GM12878 (cell line): Measurements from ENCODE around the gene TAS1R2. TPM values are rescaled to one million over a fixed set of nuclear protein-coding genes. Genes with fewer than 3 reads are reported as not detected.

ENCODE experiments used
- ATAC-seq: fragments of 200-7000 bp; cut with Tn5 transposase; 3 replicates; pipeline ENCODE4 v1.9.1; 2020; ENCODE audit warnings: mild to moderate bottlenecking, moderate library complexity
- BruUV-seq: library from RNA; stranded (reverse); fragments of 400-500 nt; replicated peaks from 2 replicates; lab custom pipeline; 2021; lab: Mats Ljungman, UMichigan
- CTCF ChIA-PET: fragments of 300-600 bp; sonication (Branson Sonifier 250); formaldehyde crosslinking; extraction: SDS; loops from one replicate; lab custom pipeline; 2021; ENCODE audit warnings: inconsistent platforms; lab: Yijun Ruan, JAX
- POLR2A ChIA-PET: fragments of 350-600 bp; formaldehyde crosslinking; extraction: SDS; loops from one replicate; lab custom pipeline; 2021; ENCODE audit warnings: inconsistent platforms; lab: Charles Lee
- RAD21 ChIA-PET: fragments of 300-600 bp; sonication (Branson Sonifier 250); formaldehyde crosslinking; loops from one replicate; lab custom pipeline; 2023; ENCODE audit warnings: antibody characterized with exemption; ENCODE audit not compliant: unreplicated experiment; lab: Charles Lee
- SMC1A ChIA-PET: fragments of 300-600 bp; sonication (Branson Sonifier 250); formaldehyde crosslinking; loops from one replicate; lab custom pipeline; 2023; ENCODE audit not compliant: unreplicated experiment, uncharacterized antibody; lab: Charles Lee
- DNase-seq: peaks from one replicate; pipeline ENCODE4 v3.0.0-alpha.2; 2011; ENCODE audit warnings: low read depth, low spot score
- FAIRE-seq: peaks from 3 replicates; lab custom pipeline; 2011; peaks lifted over from hg19 to GRCh38; lab: Jason Lieb, UNC
- H2AFZ ChIP-seq: 2 replicates; pipeline ENCODE4 v1.6.0; 2011; ENCODE audit warnings: low read depth, low read length, control low read depth; ENCODE audit not compliant: control insufficient read depth
- H3K27ac ChIP-seq: 2 replicates; pipeline ENCODE4 v1.5.1; 2011; ENCODE audit warnings: control low read depth; ENCODE audit not compliant: control insufficient read depth, insufficient read depth
- H3K27me3 ChIP-seq, 2 experiments: replicated peaks in 1 of 2; 2 replicates each; pipeline versions ENCODE4 v1.6.0 to v1.6.1; 2011; ENCODE audit warnings: low read length in 1 of 2; ENCODE audit not compliant: control insufficient read depth in 2 of 2, insufficient read depth in 2 of 2
- H3K36me3 ChIP-seq, 2 experiments: 2 replicates each; pipeline ENCODE4 v1.5.1; 2011; ENCODE audit warnings: low read length in 1 of 2; ENCODE audit not compliant: control insufficient read depth in 2 of 2, insufficient read depth in 2 of 2
- H3K4me1 ChIP-seq: 2 replicates; pipeline ENCODE4 v1.6.1; 2011; ENCODE audit warnings: mild to moderate bottlenecking, low read length, moderate library complexity, mixed read lengths; ENCODE audit not compliant: control insufficient read depth, insufficient read depth
- H3K4me2 ChIP-seq: 2 replicates; pipeline ENCODE4 v1.6.0; 2011; ENCODE audit warnings: control low read depth; ENCODE audit not compliant: control insufficient read depth, insufficient read depth
- H3K4me3 ChIP-seq: fragments of 200-600 bp; sonication (generic); 2 replicates; pipeline ENCODE4 v1.5.1; 2016
- H3K79me2 ChIP-seq: 2 replicates; pipeline ENCODE4 v1.6.0; 2011; ENCODE audit warnings: low read length; ENCODE audit not compliant: control insufficient read depth, insufficient read depth
- H3K9ac ChIP-seq: 2 replicates; pipeline ENCODE4 v1.8.0; 2011; ENCODE audit warnings: low read length, control low read depth, mixed read lengths; ENCODE audit not compliant: control insufficient read depth, insufficient read depth
- H3K9me3 ChIP-seq: replicated peaks from 3 replicates; pipeline ENCODE4 v1.5.1; 2011; ENCODE audit warnings: mild to moderate bottlenecking, low read length; ENCODE audit not compliant: control insufficient read depth, insufficient read depth
- H4K20me1 ChIP-seq: 2 replicates; pipeline ENCODE4 v1.6.0; 2011; ENCODE audit not compliant: control insufficient read depth, insufficient read depth
- CBX5 ChIP-seq: sonication (generic); IDR thresholded peaks from 2 replicates; pipeline ENCODE4 v1.6.1; 2016; ENCODE audit warnings: low read depth, moderate library complexity, mild to moderate bottlenecking, inconsistent platforms
- CREM ChIP-seq: IDR thresholded peaks from 2 replicates; pipeline ENCODE4 v1.6.1; 2014; ENCODE audit warnings: antibody characterized with exemption, low read depth
- GATAD2B ChIP-seq: fragments of 450-650 bp; conservative IDR thresholded peaks from 2 replicates; pipeline ENCODE4 v1.6.1; 2017; ENCODE audit warnings: low read depth, mild to moderate bottlenecking, moderate library complexity
- HDAC2 ChIP-seq: fragments of 200-600 bp; sonication (generic); IDR thresholded peaks from 2 replicates; pipeline ENCODE4 v1.6.1; 2017
- KLF5 ChIP-seq: fragments of 450-650 bp; IDR thresholded peaks from 2 replicates; pipeline ENCODE4 v1.6.1; 2014; ENCODE audit warnings: mild to moderate bottlenecking; ENCODE audit not compliant: partially characterized antibody
- LARP7 ChIP-seq: fragments of 450-650 bp; IDR thresholded peaks from 2 replicates; pipeline ENCODE4 v1.6.1; 2017; ENCODE audit warnings: mild to moderate bottlenecking
- MTA2 ChIP-seq: fragments of 450-650 bp; IDR thresholded peaks from 2 replicates; pipeline ENCODE4 v1.6.1; 2016; ENCODE audit warnings: low read depth, mild to moderate bottlenecking, moderate library complexity
- MYB ChIP-seq: fragments of 150-350 bp; IDR thresholded peaks from 2 replicates; pipeline ENCODE4 v1.6.1; 2014; ENCODE audit warnings: mild to moderate bottlenecking, low read depth, low read length, borderline replicate concordance
- NRF1 ChIP-seq: conservative IDR thresholded peaks from 2 replicates; pipeline ENCODE4 v1.6.1; 2011; ENCODE audit warnings: mild to moderate bottlenecking, low read depth, low read length, improper control_type of control experiment
- POLR2A ChIP-seq: IDR thresholded peaks from 2 replicates; pipeline ENCODE4 v1.6.1; 2011; ENCODE audit warnings: low read depth, mild to moderate bottlenecking, low read length
- POU2F2 ChIP-seq: IDR thresholded peaks from 3 replicates; pipeline ENCODE4 v1.6.1; 2011; ENCODE audit warnings: low read depth, mild to moderate bottlenecking, low read length, borderline replicate concordance
- SPI1 ChIP-seq: IDR thresholded peaks from 2 replicates; pipeline ENCODE4 v1.6.1; 2011; ENCODE audit warnings: low read depth, mild to moderate bottlenecking, low read length, moderate library complexity, borderline replicate concordance; ENCODE audit not compliant: insufficient read depth
- SUZ12 ChIP-seq: fragments of 200-600 bp; sonication (generic); IDR thresholded peaks from one replicate; pipeline ENCODE4 v1.6.1; 2018; ENCODE audit warnings: antibody characterized with exemption, mild to moderate bottlenecking; ENCODE audit not compliant: unreplicated experiment
- TCF3 ChIP-seq: IDR thresholded peaks from 2 replicates; pipeline ENCODE4 v1.6.1; 2012; ENCODE audit warnings: low read depth, mild to moderate bottlenecking, low read length, borderline replicate concordance; ENCODE audit not compliant: insufficient read depth
- ZNF207 ChIP-seq: fragments of 450-650 bp; IDR thresholded peaks from 2 replicates; pipeline ENCODE4 v1.6.1; 2014; ENCODE audit warnings: antibody characterized with exemption, mild to moderate bottlenecking, borderline replicate concordance
- ZNF274 ChIP-seq: IDR thresholded peaks from one replicate; pipeline ENCODE4 v1.8.0; 2011; ENCODE audit not compliant: insufficient read length, insufficient read depth
- ZNF384 ChIP-seq: IDR thresholded peaks from 2 replicates; pipeline ENCODE4 v1.6.1; 2012; ENCODE audit warnings: low read depth, mild to moderate bottlenecking, low read length, improper control_type of control experiment, borderline replicate concordance
- WGBS: methylation state at CpG from one replicate; pipeline ENCODE4 v1.1.6; 2016; ENCODE audit warnings: low lambda C conversion rate; ENCODE audit not compliant: insufficient replicate concordance, insufficient coverage; ENCODE audit errors: missing lambda C conversion rate; 5-methylcytosine and 5-hydroxymethylcytosine counted together
- in situ Hi-C: fragments of 300-500 bp; cut with MboI; formaldehyde crosslinking; loops from 9 replicates; pipeline ENCODE4 v1.14.3; 2018; ENCODE audit warnings: mixed read lengths
- intact Hi-C: fragments of 100-400 bp; cut with micrococcal nuclease; formaldehyde crosslinking; loops from one replicate; pipeline ENCODE4 v1.14.2; 2022; ENCODE audit not compliant: unreplicated experiment
- polyA plus RNA-seq, 11 experiments: library from polyadenylated mRNA; depleted of rRNA in 4 of 11; unstranded in 6 of 11; stranded (reverse) in 5 of 11; fragments of >200 nt; fragmentation: Nextera tagmentation in 4 of 11; fragmentation: Illumina TruSeq in 1 of 11; extraction: Ambion mirVana in 4 of 11; extraction: Trizol in 1 of 11; gene quantifications; 1 replicate in 1 of 11; 2 replicates in 10 of 11; pipeline versions ENCODE4 v1.2.1 to v1.2.3, GENCODE V29; 2011 to 2016; ENCODE audit warnings: inconsistent platforms in 2 of 11, missing spikeins in 2 of 11, low read depth in 1 of 11
- total RNA-seq, 4 experiments: library from RNA; depleted of rRNA in 3 of 4; stranded (reverse); fragments of >200 nt in 3 of 4; fragmentation: Illumina TruSeq in 1 of 4; extraction: Trizol in 1 of 4; gene quantifications; 2 replicates each; pipeline versions ENCODE4 v1.2.1 to v1.2.3, GENCODE V29; 2013 to 2021
- TF ChIP-seq, protein P1 (sequence below): fragments of 450-650 bp; conservative IDR thresholded peaks from 2 replicates; pipeline ENCODE4 v1.6.1; 2017; ENCODE audit warnings: mild to moderate bottlenecking, moderate library complexity
- TF ChIP-seq, protein P2 (sequence below): IDR thresholded peaks from 2 replicates; pipeline ENCODE4 v1.6.1; 2012; ENCODE audit warnings: low read length, inconsistent platforms
- TF ChIP-seq, protein P3 (sequence below): IDR thresholded peaks from 2 replicates; pipeline ENCODE4 v1.6.1; 2011; ENCODE audit warnings: mild to moderate bottlenecking, low read depth, low read length, moderate library complexity; ENCODE audit not compliant: insufficient replicate concordance

Gene TAS1R2
- total and polyA plus RNA-seq, 10 of the 15 experiments (the other 5 are each of a cell fraction or from before 2014, with no cell fraction given) = not detected

DNA sequence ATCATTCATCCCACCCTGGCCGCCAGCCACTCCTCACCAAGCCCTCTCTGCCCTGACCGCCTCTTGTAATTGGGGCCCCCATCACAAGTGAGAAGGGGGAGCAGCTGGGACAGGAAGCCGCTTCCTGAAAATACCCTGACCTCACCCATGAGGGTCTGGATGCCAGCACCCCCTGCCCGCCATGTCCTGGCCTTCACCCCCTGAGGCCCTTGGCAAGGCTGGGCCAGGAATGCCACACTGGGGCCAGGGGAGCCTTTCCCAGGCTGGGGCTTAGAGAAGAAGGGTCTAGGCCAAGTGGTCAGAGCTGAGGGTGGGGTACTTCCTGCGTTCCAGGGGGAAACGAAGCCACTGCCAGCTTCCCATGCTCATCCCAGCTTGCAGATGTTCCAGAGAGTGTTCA, 60.5 kb downstream of the TAS1R2 start (continued):
- TF ChIP-seq, protein P1, sequence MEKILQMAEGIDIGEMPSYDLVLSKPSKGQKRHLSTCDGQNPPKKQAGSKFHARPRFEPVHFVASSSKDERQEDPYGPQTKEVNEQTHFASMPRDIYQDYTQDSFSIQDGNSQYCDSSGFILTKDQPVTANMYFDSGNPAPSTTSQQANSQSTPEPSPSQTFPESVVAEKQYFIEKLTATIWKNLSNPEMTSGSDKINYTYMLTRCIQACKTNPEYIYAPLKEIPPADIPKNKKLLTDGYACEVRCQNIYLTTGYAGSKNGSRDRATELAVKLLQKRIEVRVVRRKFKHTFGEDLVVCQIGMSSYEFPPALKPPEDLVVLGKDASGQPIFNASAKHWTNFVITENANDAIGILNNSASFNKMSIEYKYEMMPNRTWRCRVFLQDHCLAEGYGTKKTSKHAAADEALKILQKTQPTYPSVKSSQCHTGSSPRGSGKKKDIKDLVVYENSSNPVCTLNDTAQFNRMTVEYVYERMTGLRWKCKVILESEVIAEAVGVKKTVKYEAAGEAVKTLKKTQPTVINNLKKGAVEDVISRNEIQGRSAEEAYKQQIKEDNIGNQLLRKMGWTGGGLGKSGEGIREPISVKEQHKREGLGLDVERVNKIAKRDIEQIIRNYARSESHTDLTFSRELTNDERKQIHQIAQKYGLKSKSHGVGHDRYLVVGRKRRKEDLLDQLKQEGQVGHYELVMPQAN = no peak
- TF ChIP-seq, all 136 proteins: peak for 0

DNA sequence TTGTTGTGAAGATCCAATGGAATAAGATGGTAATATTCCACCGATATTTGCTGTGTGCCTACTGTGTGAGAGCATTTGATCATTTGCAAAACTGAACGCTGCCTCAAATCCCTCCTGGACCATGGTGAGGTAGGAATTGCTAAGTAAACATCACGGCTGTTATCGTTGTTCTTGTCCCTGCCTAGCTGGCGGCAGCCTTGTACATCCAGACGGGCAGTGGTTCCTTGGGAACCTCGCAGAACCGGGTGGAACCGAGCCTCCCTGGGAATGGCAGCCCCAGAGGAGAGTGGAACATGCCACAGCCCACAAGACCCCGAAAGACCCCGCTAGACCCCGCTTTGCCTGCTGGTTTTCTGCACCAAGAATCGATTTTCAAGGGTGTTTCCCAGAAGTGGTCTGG, 60.9 kb downstream of the TAS1R2 start:
- FAIRE-seq (no peak), ATAC-seq (no peak), DNase-seq (no peak)
- intact Hi-C loops = no loop called here
- Histone ChIP-seq H3K4me3 (no peak overlapping the region), H4K20me1 (no peaks in the 10 kb centered on the region), H3K4me1 (no peaks in the 10 kb centered on the region), H3K9me3 (no peaks in the 10 kb centered on the region), H3K27me3 (no peaks in the 10 kb centered on the region; a peak in 2 of 4 replicates), H3K9ac (no peak overlapping the region), H2AFZ (no peak overlapping the region), H3K27ac (no peak overlapping the region), H3K36me3 (no peaks in the 10 kb centered on the region), H3K4me2 (no peak overlapping the region), H3K79me2 (no peaks in the 10 kb centered on the region)
- in situ Hi-C loops = no loop called here
- ChIA-PET SMC1A (no interaction called here), CTCF (no interaction called here), POLR2A (no interaction called here), RAD21 (no interaction called here)
- TF ChIP-seq CBX5 (no peak), GATAD2B (no peak), CREM (no peak), ZNF274 (no peak), HDAC2 (no peak), TCF3 (no peak), LARP7 (no peak), MYB (no peak), POLR2A (no peak), ZNF207 (no peak), KLF5 (no peak), ZNF384 (no peak), POU2F2 (no peak), SUZ12 (no peak), NRF1 (no peak), SPI1 (no peak), MTA2 (no peak)
- TF ChIP-seq, protein P2, sequence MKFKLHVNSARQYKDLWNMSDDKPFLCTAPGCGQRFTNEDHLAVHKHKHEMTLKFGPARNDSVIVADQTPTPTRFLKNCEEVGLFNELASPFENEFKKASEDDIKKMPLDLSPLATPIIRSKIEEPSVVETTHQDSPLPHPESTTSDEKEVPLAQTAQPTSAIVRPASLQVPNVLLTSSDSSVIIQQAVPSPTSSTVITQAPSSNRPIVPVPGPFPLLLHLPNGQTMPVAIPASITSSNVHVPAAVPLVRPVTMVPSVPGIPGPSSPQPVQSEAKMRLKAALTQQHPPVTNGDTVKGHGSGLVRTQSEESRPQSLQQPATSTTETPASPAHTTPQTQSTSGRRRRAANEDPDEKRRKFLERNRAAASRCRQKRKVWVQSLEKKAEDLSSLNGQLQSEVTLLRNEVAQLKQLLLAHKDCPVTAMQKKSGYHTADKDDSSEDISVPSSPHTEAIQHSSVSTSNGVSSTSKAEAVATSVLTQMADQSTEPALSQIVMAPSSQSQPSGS = no peak
- TF ChIP-seq, protein P3, sequence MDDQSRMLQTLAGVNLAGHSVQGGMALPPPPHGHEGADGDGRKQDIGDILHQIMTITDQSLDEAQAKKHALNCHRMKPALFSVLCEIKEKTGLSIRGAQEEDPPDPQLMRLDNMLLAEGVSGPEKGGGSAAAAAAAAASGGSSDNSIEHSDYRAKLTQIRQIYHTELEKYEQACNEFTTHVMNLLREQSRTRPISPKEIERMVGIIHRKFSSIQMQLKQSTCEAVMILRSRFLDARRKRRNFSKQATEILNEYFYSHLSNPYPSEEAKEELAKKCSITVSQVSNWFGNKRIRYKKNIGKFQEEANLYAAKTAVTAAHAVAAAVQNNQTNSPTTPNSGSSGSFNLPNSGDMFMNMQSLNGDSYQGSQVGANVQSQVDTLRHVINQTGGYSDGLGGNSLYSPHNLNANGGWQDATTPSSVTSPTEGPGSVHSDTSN = no peak
- 33% methylated on average over 13 of the region's 13 CpGs for WGBS
- BruUV-seq = no TSS peak
